NCI-H1436 treated with DMSO at 0.1 percent for 48 hours (cell line): ENCODE measurements around the gene PRM1.

Experiments used
- DNase-seq: peaks from one replicate; lab custom pipeline; 2025; lab: John Stamatoyannopoulos, UW

PRM1 gene

GRCh38 chr16:11280616-11281522, at the start of gene PRM1:
Gene PRM1 (minus strand): TSS chr16:11281330. CDS start chr16:11281238, 92 bp downstream.
- no peak for DNase-seq

GRCh38 chr16:11330526-11331237, 49.6 kb upstream of the PRM1 start:
- DNase-seq, result no peak

GRCh38 chr16:11329891-11330290, 48.8 kb upstream of the PRM1 start:
- no peak for DNase-seq

DNA sequence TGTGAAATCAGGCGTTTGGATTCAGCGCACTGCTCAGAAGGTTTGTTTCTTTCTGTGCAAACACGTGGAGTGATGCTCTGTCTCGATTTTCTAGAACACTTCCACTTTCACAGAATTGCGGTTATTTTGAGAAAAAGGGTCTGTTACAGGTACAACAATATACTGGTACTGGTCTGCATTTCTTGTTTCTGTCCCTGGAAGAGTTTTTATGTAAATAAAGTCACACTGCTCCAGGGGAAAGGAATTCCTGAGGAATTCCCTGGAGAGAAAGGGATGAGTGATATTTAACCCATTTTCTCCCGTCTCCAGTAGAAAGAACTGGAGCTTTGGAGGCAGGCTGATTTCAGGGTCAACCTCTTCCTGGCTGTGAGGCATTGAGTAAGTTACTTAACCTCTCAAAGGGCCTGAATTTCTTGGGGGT, 48.0 kb upstream of the PRM1 start:
- DNase-seq, result no peak

GRCh38 chr16:11328172-11329070, 47.3 kb upstream of the PRM1 start:
- no peak for DNase-seq

GRCh38 chr16:11327277-11328171, 46.4 kb upstream of the PRM1 start:
- no peak for DNase-seq

DNA sequence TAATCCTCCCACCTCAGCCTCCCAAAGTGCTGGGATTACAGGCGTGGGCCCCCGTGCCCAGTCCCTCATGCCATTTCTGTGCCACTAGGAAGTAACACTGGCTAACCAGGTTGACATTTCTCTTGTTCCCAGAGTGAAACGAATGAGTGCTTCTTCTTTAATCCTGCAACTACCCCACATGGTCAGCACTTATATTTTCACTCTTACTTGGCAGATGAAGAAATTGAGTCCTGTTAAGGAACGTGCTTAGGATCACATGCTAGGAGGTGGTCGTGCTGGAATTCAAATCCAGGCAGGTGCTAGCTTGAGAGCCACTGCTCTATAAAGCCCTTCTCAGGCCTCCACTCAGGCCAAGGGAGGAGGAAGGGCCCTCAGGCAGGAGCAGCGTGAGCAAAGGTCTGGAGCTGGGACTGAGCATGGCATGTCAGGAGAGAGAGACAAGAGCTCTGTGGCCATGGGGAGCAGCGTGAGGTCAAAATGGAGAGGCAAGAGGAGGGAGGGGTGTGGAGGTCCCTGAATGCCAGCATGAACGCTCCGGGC, 45.7 kb upstream of the PRM1 start:
- no peak for DNase-seq

- no peak for DNase-seq
Observed at GRCh38 chr16:11326084-11326736, 45.1 kb upstream of the PRM1 start.

GRCh38 chr16:11325404-11326083, 44.4 kb upstream of the PRM1 start:
- no peak for DNase-seq

GRCh38 chr16:11323551-11324336, 42.6 kb upstream of the PRM1 start:
- no peak for DNase-seq

GRCh38 chr16:11322823-11323222, 41.7 kb upstream of the PRM1 start:
- no peak for DNase-seq

- no peak for DNase-seq
Observed at GRCh38 chr16:11321662-11322061, 40.5 kb upstream of the PRM1 start.

DNA sequence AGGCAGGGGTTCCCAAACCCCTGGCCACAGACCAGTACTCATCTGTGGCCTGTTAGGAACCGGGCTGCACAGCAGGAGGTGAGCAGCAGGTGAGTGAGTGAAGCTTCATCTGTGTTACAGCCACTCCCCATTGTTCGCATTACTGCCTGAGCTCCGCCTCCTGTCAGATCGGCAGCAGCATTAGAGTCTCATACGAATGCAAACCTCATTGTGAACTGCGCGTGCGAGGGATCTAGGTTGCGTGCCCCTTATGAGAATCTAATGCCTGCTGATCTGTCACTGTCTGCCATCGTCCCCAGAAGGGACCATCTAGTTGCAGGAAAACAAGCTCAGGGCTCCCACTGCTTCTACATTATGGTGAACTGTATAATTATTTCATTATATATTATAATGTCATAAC, 39.0 kb upstream of the PRM1 start:
- no peak for DNase-seq

DNA sequence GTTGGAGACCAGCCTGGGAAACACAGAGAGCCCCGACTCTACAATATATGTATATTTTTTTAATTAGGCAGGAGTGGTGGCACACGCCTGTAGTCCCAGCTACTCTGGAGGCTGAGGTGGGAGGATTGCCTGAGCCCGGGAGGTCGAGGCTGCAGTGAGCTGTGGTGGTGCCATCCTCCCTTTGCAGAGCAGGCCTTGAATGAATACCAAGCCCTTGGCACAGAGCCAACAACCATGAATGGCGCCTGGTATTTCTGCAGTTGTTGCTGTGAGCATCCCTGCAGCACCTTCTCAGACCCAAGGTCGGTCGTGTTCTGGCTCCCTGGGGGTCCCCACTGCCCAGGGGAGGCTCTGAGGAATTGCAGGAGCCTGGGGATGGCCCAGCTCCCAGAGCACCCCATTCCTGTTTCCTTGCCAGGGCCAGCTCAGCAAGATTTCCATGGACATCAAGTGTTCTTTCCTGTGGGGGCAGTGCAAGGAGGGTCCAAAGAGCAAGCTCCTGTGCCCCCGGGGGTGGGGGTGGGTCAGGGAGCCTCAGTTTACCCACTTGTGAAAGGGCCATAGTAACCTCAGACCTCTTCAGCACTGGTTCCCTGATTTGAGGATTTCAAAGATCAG, 38.5 kb upstream of the PRM1 start:
- no peak for DNase-seq

DNA sequence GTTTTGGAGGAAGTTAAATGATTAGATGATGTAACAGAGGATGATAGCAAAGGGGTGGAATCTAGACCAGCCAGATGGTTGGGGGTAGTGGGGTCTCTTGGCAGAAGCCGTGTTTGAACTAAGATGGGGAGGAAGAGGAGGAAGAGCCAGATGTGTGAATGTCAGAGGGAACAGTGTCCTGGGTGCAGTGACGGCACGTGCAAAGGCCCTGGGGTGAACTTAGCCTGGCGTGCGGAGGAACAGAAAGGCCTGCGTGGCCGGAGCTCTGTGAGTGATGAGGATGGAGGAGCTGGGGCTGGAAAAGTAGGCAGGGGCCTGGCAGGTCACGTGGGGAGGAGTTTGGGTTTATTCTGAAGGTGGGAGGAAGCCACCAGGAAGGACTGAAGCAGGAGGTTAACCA, 37.7 kb upstream of the PRM1 start:
- DNase-seq, result no peak

DNA sequence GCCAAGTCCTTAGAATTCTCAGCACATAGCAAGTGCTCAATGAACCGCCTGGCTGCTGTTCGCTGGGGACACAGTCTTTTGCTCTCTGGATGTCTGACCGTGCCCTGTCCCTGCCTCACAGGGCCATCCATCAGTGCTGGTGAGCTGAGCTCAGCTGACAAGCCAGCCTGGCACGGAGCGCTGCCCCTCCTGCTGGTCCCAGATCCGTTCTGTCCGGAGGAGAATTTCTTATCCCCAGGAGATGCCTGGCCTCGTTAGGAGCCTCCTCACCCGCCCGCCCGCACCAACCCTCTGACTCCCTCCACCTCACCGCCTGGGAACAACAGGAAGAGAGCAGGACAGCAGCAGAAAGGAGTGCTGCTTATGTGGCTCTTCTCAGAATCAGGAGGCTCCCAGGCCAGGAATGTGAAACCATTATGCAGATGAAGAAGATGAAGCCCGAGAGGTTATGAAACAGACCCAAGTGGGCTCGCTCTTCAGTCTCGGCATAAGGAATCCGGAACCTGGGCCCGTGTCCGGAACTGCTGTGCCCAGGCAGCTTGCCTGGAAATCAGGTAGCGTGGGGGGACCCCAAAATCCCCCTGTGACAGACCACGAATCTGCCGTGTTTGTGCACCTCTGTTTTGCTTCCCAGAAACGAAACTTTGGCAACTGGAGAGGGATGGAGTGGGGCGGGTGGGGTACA, 35.3 kb upstream of the PRM1 start:
- no peak for DNase-seq

DNA sequence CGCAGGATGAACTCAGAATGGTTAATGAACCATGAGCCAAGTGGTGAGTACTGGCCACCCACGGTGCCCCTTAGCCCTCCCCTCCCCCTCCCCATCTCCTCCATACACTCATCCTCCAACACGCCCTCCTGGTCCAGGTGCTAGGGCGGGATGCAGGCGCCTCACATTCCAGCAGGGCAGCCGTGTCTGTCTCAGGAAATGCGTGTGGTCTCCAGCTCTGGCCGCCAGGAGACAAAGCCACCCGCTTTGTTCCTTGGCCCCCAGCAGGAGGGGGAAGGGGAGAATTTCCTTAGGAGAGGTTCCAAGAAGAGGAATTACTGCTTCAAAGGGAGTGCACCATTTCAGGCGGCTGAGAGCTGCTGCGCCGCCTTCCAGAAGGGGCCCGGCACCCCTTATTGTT, 34.4 kb upstream of the PRM1 start:
- no peak for DNase-seq
